Measurements from ENCODE around the gene SHC4.

The SHC4 gene

GRCh38 chr15:48983300-48983699 lies 19.6 kb upstream of the SHC4 start:
- DNase-seq (ENCODE audit: low spot score): no peak
- H3K27ac ChIP-seq: no peak overlapping the region
- ChIA-PET POLR2A (ENCODE audit: low non-redundant PET) (no interaction called here), CTCF (interaction anchor here (1.4 kb wide), 1 partner anchor 121 kb away, joined by 6 read pairs; no protein-coding TSS in a partner anchor)
- no peak for TF ChIP-seq CTCF (conservative IDR thresholded peaks at IDR 0.05; ENCODE audit: low read depth)

- CTCF ChIA-PET: no interaction called here
- H3K27ac ChIP-seq: no peak overlapping the region
- TF ChIP-seq CTCF (conservative IDR thresholded peaks at IDR 0.05; ENCODE audit: low read depth): no peak
- POLR2A ChIA-PET (ENCODE audit: low non-redundant PET): no interaction called here
- no peak for DNase-seq (ENCODE audit: low spot score)
Observed at GRCh38 chr15:48981941-48982340, 18.2 kb upstream of the SHC4 start.

GRCh38 chr15:48978638-48979037 lies 14.9 kb upstream of the SHC4 start:
- no peak overlapping the region for H3K27ac ChIP-seq
- TF ChIP-seq CTCF (conservative IDR thresholded peaks at IDR 0.05; ENCODE audit: low read depth): no peak
- ChIA-PET POLR2A (ENCODE audit: low non-redundant PET) (no interaction called here), CTCF (no interaction called here)
- DNase-seq (ENCODE audit: low spot score): no peak

GRCh38 chr15:48976444-48977088 lies 12.8 kb upstream of the SHC4 start:
- CTCF ChIA-PET: interaction anchor here (0.6 to 2.5 kb wide), 4 partner anchors 37 to 392 kb away, joined by 3 to 20 read pairs (median 4); no protein-coding TSS in a partner anchor
- no peak overlapping the region for H3K27ac ChIP-seq

GRCh38 chr15:48975472-48976419 lies 12.0 kb upstream of the SHC4 start:
- POLR2A ChIA-PET (ENCODE audit: low non-redundant PET): no interaction called here
- TF ChIP-seq CTCF (conservative IDR thresholded peaks at IDR 0.05; ENCODE audit: low read depth): peak; percentile 98

More at GRCh38 chr15:48976444-48977088, 12.8 kb upstream of the SHC4 start:
- TF ChIP-seq CTCF (conservative IDR thresholded peaks at IDR 0.05; ENCODE audit: low read depth): no peak
- POLR2A ChIA-PET (ENCODE audit: low non-redundant PET): no interaction called here
- no peak for DNase-seq (ENCODE audit: low spot score)

GRCh38 chr15:48974882-48975281 lies 11.2 kb upstream of the SHC4 start:
- DNase-seq (ENCODE audit: low spot score): no peak
- no peak for TF ChIP-seq CTCF (conservative IDR thresholded peaks at IDR 0.05; ENCODE audit: low read depth)
- CTCF ChIA-PET: interaction anchor here (0.6 to 2.5 kb wide), 5 partner anchors 13 to 409 kb away, joined by 3 to 20 read pairs (median 4); no protein-coding TSS in a partner anchor
- H3K27ac ChIP-seq: no peak overlapping the region
- POLR2A ChIA-PET (ENCODE audit: low non-redundant PET): no interaction called here

More at GRCh38 chr15:48975472-48976419, 12.0 kb upstream of the SHC4 start:
- CTCF ChIA-PET: interaction anchor here (0.5 to 2.5 kb wide), 13 partner anchors 9 to 1356 kb away, joined by 3 to 20 read pairs (median 4); no protein-coding TSS in a partner anchor
- H3K27ac ChIP-seq: peak overlapping the region; percentile 20
- DNase-seq (ENCODE audit: low spot score): peak; percentile 79
